NK-92 (cell line): Measurements from ENCODE around the gene EPOP.

ENCODE experiments used
- DNase-seq: peaks from one replicate; lab custom pipeline; 2025; ENCODE audit not compliant: unreplicated experiment; lab: John Stamatoyannopoulos, UW

The EPOP gene

DNA sequence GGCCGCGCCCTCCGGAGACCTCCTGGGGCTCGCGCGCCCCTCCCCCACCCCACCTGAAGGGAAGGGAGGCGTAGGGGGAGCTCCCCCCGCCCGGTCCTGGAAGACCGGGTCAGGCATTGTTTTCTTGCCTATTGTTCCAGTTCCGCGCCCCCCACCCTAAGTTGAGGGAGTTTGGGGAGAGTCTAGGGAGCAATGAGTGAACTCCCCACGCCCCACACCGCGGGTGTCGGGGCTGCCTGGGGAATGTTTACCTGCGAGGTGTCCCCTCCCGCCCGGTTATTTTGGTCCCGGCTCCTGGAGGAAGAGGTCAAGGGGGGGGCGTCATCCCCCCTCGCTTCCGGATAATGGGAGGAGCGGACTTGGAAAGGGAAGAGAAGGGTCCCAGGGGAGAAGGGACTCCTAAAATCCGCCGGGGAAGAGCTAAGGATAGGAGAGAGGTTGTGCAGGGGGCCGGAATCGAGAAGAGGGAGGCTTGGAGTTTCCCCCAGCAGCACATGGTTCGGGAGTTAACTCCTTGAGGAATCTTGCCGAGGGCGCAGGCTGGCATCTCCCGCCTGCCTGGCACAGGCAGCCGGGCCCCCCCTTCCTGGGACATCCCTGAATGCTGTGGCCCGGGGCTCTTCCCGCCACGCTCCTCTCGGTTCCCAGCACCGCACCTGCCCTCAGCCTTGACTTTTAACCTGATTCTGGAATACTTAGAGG is 31.2 kb upstream of the EPOP start:
- no peak for DNase-seq

DNA sequence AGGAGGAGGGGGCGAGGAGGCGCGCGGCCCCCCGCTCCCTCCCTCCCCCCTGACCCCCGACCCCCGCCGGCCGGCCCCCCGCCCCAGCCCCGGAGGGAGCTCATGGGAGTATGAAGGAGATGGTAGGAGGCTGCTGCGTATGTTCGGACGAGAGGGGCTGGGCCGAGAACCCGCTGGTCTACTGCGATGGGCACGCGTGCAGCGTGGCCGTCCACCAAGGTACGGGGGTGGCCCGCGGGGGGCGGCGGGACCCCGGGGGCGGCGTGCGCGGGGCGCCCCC is 30.7 kb upstream of the EPOP start:
- no peak for DNase-seq

DNA sequence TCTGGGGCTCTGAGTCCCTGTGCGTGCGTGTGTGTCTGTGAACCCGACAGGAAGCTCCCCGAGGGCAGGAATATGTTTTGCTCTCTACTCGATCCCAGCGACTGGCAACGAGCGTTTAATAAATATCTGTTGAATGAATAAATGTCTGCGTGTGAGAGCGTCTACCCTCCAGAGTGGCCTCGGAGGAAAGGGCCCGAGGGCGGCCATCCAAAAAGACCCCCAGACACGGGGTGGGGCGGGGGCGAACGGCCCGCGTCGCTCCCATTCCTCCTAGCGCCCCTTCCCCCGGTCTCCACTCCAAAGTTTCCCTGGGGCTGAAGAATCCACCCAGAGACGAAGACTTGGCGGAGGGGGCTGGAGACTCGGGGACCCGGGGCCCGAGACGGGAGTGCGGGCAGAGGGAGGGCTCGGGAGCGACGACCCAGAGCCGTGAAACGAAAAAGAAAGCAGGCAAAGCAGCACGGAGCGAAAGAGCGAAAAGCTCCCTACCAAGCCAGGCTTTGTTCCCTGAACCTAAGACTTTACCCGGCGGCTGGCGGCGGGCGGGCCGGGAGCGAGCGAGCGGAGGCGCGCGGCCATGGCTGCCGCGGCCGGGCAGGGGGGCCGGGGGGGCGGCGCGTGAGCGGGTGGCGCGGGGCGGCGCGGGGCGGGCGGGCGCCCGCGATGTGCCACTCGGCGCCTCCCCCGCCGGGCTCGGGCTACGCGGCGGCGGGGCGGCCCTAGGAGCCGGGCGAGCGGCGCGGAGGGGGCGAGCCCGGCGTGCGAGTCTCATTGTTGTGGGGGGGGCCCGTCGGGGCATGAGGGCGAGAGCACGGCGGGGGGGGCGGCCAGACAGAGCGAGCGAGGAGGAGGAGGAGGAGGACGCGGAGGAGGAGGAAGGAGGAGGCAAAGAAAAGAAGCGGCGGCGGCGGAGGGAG is 30.1 kb upstream of the EPOP start, which contains the start of gene MLLT6:
MLLT6 (plus strand) TSS at position 668 of the 917 bp plus-strand sequence. CDS start 360 bp downstream, outside the sequence.
- DNase-seq = no peak

DNA sequence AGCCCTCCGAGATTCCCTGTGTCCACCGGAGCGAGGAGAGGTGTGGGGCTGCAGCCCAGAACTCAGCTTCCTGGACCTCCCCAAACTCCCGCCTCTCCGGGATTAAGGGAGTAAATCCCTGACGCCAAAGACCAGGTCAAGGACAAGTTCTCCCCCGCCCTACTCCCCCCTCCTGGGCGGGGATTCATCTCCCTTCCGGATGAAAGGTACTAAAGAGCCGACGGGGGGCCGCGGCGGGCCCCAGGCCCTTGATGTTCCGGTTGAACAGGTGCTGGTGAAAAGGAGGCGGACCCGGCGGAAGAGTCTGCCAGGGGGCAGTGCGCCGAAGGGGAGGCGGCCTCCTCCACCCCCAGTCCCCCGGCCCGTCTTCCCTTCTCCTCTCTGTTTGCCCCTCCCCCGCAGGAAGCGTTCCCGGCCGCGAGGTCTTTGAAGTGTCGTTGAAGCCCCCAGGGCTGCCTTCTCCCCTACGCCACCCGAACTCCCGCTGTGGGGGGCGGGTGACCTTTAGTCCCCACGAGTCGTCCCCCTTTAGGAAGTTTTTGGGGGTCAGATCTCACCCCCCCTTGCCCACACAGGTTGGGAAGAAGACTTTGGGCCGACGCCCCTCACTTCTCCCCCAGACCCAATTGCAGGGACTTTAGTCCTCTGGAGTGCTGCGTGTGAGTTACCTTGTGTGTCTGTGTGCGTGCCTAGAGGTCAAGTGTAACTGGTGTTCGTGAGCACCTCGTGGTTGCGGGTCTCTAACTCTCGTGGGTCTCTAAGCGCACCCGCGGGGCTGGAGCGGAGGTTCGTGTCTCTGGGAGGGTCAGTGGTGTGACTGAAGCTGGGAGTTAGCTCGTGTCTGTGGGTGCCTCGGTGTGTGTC is 29.2 kb upstream of the EPOP start:
- no peak for DNase-seq

DNA sequence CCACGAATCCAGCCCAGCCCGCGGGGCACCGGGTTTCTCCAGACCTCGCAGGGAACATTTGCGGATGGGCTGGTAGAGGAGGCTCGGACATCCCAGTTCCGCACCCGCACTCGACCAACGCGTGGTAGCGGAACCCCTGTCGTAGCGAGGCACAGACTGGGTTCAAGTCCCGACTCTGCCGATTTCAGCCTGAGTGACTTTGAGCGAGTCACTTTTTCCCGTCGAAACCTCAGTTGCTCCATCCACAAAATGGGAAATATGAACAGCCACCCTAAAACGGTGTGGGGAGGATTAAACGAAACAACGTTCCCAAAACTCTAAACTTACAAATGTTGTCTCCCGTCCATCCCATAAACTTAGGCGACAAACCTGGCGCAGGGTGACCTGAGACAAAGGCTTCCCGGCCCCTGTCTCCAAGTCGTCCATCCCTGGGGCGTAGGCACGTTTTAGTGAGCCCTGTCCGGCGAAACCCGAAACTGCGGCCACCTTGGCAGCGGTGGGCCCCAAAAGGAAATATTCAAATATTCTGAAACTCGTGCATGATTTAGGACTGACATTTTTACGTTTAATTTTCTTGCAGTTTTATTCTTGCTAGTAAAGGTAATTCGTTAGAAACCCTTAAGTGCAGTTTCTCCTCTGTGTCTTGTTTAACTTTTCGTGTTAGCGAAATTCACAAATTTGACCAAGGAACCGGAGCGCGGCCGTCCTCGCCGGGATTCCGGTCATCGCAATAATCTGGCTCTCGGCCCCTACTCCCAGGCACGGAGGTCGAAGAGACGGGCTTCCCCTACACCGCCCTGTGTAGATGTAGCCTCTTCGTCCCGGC is 28.4 kb upstream of the EPOP start:
- DNase-seq = no peak

DNA sequence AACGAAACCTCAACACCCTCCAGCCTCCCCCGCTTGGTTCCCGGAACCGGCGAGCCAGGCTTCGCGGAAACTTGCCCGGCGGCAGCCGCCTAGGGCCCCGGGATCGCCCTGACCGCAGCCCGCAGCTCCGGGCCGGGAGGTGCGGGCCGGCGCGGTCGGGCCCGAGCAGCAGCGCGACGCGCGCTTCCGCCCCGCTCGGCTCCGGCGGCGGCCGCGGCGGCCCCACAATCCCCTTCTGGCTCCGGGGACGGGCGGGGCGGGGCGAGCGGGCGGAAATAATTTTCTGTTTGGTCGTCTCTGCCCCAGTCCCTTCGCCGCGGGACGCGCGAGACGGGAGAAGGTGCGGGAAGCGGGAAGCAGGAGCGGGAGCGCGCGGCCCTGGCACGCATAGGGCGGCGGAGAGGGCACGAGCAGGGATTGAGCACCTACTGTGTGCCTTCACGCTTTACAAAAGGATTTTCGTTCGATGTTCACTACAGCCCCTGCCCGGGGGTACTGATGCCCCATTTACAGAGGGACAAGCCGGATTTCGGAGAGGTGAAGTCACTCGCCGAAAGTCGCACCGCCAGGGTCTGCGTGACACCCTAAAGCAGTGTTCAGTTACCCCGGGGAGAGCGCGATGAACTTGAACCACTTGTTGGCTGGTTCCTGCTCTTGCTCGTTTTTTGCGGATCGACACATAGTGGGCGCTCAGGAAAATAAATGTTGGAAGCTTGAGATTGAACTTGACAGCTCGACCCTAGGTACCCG is 27.6 kb upstream of the EPOP start:
- no peak for DNase-seq

DNA sequence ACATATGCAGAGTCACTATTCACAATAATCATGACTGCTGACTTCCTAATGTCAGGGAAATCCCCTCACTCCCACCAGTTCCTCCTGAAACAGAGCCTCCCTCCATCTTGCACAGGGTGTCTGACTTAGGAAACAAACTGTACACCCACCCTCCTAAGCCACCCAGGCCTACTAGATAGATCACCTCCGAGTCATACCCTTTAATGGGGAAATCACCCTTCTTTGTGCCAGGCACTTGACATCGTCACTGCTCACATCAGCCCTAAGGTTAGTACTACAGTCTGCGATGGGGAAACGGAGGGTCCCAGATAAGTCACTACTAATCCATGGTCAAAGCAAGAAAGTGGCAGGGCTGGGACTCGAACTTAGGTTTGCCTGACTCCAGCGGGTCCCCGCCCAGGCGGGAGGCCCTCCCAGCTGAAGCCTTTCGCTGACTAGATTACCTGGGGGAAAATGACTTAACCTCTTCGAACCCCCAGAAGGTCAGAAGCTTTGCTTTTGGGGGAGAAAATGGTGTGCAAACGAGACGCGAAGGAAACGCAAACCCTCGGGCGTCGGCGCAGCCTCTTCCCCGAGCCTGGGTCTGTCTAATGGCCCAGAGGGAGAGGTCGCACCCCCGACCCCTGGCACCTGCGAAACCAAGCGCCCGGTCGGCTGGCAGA is 26.9 kb upstream of the EPOP start:
- no peak for DNase-seq

DNA sequence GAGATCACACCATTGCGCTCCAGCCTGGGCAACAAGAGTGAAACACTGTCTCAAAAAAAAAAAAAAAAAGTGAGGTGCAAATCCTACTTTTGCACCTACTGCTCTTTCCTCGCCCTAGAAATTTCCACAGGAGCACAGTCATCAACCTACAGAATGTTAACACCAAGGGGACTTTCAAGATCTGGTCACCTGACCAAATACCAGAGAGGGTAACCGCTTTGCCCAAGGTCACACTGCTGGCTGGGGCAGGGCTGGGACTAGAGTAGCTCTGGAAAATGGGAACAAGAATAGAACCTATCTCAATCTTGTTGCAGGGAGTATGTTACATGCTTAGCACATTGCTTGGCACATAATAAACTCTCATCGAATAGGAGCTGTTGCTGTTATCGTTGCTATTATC is 24.0 kb upstream of the EPOP start:
- no peak for DNase-seq

DNA sequence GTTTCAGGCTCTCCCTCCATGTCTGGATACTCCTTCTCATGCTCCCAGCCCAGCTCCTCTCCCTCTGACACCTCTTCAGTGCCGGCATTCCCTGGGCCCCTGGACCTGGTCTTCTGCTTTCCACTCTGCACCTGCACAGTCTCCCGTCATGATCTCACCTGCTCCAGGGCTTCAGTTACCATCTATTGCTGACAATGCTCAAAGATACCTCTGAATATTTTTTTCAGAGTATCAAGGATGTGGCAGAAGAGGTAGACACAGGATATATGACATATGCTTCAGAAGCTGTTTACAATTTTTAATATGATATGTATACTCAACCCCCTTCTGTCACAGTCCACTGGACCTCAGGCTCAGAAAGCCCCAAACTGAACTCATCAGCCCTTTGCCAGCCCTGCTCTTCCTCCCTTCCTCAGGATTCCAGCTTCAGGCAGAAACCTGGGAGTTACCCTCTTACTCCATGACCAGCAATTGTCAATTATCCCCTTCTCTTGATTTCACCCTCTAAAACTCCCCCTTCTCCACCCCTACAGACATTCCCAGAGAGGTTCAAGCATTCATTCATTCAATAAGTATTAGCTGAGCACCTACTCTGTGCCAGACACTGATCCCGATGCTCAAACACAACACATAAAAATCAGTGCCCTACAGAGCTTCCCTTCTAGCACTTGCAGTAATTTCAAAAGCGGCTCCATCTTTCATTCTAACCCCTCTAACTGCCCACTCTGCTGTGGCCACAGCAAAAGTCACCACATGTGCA is 22.5 kb upstream of the EPOP start:
- DNase-seq = no peak

DNA sequence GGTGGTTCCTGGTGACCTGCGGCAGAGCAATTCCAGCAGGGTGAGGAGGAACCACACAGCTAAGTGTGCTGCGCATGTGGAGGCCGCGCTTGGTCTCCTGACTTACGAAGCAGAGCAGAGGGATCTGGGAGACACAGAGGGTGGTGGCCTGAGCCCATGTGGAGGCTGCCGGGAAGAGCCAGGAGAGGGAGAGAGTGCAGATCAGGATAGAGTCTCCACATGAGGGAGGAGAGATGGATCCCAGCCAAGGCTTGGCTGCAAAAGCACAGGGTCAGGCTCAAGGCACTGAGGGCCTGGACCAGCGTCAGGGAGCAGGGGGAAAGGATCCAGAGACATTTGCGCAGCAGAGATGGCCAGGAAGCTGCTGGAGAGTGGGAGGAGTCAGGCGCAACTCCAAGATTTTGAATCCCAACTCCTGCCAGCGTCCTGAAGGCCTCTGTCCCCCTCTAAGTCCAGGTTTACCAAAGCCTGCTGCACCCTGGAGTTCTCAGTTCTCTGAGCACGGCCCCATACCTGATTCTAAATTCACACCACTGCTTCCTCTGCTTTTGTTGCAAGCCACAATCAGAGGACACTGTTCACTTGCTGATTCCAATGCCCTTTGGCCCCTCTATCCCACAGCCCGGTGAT is 19.1 kb upstream of the EPOP start:
- DNase-seq = no peak

DNA sequence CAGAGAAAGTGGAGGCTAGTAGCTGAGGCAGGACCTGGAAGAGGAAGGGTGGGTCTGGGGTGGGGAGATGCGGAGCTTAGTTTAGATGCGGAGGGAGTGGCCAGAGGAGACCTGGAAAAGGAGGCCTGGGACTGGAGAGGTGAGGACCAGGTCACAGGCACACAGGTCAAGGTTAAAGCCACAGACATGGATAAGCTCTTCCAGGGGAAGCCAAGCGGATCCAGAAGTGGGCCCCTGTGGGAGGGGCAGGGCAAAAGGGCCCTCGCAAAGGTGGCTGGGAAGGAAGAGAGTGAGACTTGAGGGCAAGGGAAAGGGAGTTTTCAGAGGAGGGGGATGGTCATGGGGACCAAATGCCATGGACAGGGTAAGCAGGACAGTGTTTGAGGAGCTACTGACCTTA is 16.4 kb upstream of the EPOP start:
- no peak for DNase-seq

DNA sequence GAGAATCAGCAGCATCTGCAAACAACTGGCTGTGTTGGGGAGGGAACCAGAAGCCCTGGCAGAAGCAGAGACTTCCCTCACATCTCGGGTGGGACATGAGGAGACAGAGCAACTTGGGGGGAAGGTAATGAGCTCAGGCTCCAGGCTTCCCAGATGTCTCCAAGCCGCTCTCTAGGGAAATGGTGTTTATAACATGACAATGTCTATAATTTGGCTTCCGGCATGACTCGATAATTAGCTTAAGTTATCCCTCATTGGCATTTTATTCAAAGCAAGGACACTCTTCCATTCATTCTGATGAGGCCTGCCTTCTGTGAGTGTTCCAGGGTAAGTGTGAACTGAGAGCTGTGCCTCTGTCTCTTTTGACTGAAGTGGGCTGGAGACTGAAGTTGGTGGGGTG is 15.6 kb upstream of the EPOP start:
- no peak for DNase-seq

DNA sequence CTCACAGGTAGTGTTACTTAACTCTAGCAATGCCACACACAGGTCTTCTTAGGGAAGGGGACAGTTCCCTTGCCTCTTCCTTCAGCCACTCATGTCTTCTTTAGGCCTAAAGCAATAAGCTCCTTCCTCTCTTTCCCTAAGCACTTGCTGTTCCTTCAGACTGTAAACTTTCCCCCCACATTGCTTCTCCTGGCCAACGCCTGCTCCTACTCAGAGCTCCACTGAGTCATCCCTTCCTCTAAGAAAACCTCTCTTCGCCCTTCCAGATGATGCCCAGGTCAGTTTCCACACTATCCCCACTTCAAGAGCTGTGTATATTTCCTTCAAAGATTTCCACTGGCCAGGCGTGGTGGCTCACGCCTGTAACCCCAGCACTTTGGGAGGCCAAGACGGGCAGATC is 12.5 kb upstream of the EPOP start:
- no peak for DNase-seq

DNA sequence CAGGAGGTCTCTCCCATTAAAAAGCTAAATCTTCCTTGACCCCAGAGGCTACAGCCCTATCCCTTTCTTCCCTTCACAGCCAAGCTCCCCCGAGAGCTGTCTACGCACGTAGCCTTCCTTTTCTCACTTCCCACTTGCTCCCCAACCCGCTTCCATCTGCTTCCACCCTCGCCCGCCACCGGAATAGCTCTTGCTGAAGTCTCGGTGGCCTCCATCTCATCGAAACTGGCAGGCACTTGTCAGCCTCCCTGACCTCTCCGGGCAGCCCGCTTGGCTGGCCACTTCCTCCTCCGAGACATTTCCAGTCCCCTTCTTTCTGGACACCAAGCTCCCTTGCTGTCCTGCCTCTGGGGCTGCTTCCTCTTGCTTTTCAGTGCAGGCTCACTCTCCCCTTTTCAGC is 10.7 kb upstream of the EPOP start:
- DNase-seq = no peak

DNA sequence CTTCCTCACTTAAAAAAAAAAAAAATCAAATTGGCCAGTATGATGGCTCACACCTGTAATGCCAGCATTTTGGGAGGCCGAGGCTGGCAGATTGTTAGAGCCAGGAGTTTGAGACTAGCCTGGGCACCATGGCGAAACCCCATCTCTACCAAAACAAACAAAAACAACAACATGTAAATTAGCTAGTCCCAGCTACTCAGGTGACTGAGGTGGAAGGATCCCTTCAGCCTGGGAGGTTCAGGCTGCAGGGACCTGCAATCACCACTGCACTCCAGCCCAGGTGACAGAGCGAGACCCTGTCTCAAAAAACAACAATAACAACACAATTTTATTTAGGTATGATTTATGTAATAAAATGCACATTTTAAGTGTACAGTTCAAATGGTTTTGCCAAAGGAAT is 6.3 kb upstream of the EPOP start:
- DNase-seq = no peak

DNA sequence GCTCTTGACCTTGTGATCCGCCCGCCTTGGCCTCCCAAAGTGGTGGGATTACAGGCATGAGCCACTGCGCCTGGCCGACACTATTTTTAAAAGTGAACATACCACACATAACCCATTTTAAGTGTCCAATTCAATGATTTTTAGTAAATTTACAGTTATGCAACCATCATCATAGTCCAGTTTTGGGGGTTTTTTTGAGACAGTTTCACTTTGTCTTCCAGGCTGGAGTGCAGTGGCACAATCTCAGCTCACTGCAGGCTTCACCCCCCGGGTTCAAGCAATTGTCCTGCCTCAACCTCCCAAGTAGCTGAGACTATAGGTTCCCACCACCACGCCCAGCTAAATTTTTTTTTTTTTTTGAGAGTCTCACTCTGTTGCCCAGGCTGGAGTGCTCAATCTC is 3.1 kb upstream of the EPOP start:
- no peak for DNase-seq

DNA sequence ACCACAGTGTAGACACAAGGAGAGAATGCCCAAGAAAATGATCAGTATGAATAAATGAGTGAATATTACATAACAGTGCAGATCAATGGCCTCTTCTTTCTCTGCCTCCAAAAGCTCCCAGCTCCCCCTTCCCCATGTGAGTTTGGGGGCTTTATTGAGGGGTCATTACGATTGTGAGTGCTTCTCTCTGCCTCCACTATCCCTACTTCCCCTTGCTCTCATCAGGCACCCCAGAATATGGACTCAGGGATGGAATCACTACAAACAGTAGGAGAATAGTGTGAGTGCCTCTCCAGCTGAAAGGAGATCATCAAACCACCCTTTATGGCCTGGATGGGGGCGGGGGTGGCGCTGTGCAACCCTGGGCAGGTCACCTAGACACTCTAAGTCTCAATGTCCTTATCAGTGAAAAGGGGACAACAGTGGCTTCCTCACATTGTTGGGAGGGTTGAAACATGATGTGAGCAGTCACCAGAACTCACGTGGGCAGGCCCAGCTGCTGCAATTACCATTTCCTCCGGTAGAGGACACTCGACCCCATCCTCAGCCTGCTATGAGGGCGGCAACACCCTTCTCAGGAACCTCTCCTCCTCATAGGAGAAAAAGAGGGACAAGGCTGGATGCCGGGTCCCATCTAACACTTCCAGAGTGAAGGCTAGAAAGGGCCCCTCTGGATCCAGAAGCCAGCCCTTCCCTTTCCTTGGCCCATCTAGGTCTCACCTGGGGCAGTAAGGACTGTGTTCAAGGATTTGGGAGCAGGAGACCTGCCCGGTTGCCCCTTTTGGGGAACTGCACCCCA is 2.1 kb upstream of the EPOP start:
- no peak for DNase-seq
